ENCODE data around the gene DLX4. TPM values are rescaled to one million over a fixed set of nuclear protein-coding genes. Genes with fewer than 3 reads are reported as not detected.

The DLX4 gene
- total and polyA plus RNA-seq, 10 of the 15 experiments (the other 5 are each of a cell fraction or from before 2014, with no cell fraction given) = 0.05 to 0.29 (median 0.15) TPM

DNA sequence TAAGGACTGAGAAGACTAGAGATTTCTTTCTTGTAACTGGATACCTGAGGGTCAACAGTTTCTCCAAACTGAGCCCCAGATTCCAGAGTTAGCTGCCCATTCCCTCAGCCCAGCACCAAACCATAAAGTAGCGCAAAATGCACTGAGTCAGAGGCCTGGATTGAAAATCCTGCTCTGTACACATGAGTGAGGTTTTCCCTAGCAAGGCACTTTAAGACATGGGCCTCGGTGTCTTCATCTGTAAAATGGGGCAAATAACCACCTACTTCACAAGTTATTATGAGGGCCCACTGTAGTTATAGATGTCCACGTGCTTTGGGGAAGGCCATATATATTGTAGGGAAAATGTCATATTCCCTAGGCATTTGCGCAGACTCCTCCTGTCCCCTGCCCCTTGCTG, 10.3 kb upstream of the DLX4 start:
- ChIA-PET RAD21 (ENCODE audit: unreplicated experiment) (no interaction called here), CTCF (no interaction called here), POLR2A (no interaction called here), SMC1A (ENCODE audit: uncharacterized antibody, unreplicated experiment) (no interaction called here)
- Histone ChIP-seq H3K9ac (ENCODE audit: control insufficient read depth, insufficient read depth, low read length) (no peak overlapping the region), H3K79me2 (ENCODE audit: control insufficient read depth, insufficient read depth, low read length) (no peaks in the 10 kb centered on the region), H3K4me2 (ENCODE audit: control insufficient read depth, insufficient read depth) (no peak overlapping the region), H3K4me3 (no peak overlapping the region), H3K27ac (ENCODE audit: control insufficient read depth, insufficient read depth) (no peak overlapping the region), H4K20me1 (ENCODE audit: control insufficient read depth, insufficient read depth) (no peaks in the 10 kb centered on the region), H3K27me3 (replicated peaks in 1 of 2; ENCODE audit: control insufficient read depth in 2 of 2, insufficient read depth in 2 of 2, low read length in 1 of 2) (peaks cover 0 to 2% of the 10 kb centered on the region in 2 experiments; a peak in 2 of 4 replicates), H3K9me3 (replicated peaks; ENCODE audit: control insufficient read depth, insufficient read depth, low read length) (no peaks in the 10 kb centered on the region), H2AFZ (ENCODE audit: control insufficient read depth, low read depth, low read length) (no peak overlapping the region), H3K36me3 (ENCODE audit: control insufficient read depth in 2 of 2, insufficient read depth in 2 of 2, low read length in 1 of 2) (no peaks in the 10 kb centered on the region), H3K4me1 (ENCODE audit: control insufficient read depth, insufficient read depth, low read length) (no peaks in the 10 kb centered on the region)
- DNase-seq (ENCODE audit: low read depth, low spot score) = no peak
- no peak for FAIRE-seq
- no TSS peak for BruUV-seq (replicated peaks)
- TF ChIP-seq YBX1 (IDR thresholded peaks at IDR 0.05) = no peak
- TF ChIP-seq LARP7 (IDR thresholded peaks at IDR 0.05) = no peak
- no peak for TF ChIP-seq CREM (IDR thresholded peaks at IDR 0.05; ENCODE audit: low read depth)
- no peak for TF ChIP-seq MEF2B (IDR thresholded peaks at IDR 0.05; ENCODE audit: partially characterized antibody, poor library complexity, severe bottlenecking)
- TF ChIP-seq POLR2AphosphoS2 (IDR thresholded peaks at IDR 0.05; ENCODE audit: low read depth, low read length) = no peak
- no peak for TF ChIP-seq HCFC1 (IDR thresholded peaks at IDR 0.05; ENCODE audit: low read length)
- TF ChIP-seq FOXK2 (IDR thresholded peaks at IDR 0.05) = no peak
- no peak for TF ChIP-seq EP300 (IDR thresholded peaks at IDR 0.05; ENCODE audit: borderline replicate concordance in 1 of 2, control insufficient read depth in 1 of 2, low read depth in 2 of 2, low read length in 2 of 2)
- TF ChIP-seq NRF1 (conservative IDR thresholded peaks at IDR 0.05; ENCODE audit: low read depth, low read length) = no peak
- TF ChIP-seq NFXL1 (IDR thresholded peaks at IDR 0.05; ENCODE audit: borderline replicate concordance) = no peak
- TF ChIP-seq ZNF217 (IDR thresholded peaks at IDR 0.05) = no peak
- TF ChIP-seq KLF5 (IDR thresholded peaks at IDR 0.05; ENCODE audit: partially characterized antibody) = no peak
- no peak for TF ChIP-seq ZNF24 (IDR thresholded peaks at IDR 0.05)
- TF ChIP-seq, protein P1, sequence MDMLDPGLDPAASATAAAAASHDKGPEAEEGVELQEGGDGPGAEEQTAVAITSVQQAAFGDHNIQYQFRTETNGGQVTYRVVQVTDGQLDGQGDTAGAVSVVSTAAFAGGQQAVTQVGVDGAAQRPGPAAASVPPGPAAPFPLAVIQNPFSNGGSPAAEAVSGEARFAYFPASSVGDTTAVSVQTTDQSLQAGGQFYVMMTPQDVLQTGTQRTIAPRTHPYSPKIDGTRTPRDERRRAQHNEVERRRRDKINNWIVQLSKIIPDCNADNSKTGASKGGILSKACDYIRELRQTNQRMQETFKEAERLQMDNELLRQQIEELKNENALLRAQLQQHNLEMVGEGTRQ (IDR thresholded peaks at IDR 0.05; ENCODE audit: borderline replicate concordance, low read depth, low read length) = no peak
- no peak for TF ChIP-seq PAX8 (IDR thresholded peaks at IDR 0.05)
- TF ChIP-seq YY1 (IDR thresholded peaks at IDR 0.05; ENCODE audit: low read depth, low read length) = no peak
- 46% methylated on average over 4 of the region's 4 CpGs for WGBS (ENCODE audit: insufficient coverage, insufficient replicate concordance, low lambda C conversion rate, missing lambda C conversion rate)
- no peak for ATAC-seq
- intact Hi-C loops (cut with micrococcal nuclease; ENCODE audit: unreplicated experiment) (no loop called here), in situ Hi-C loops (cut with MboI) (no loop called here)
